Neuronal stem cell (in vitro differentiated cells): ENCODE results near the gene KRT75.

Experiments used
- DNase-seq: peaks from one replicate; pipeline ENCODE4 v3.0.0-alpha.2; 2013; ENCODE audit warnings: low spot score
- H2AFZ ChIP-seq: one replicate; pipeline ENCODE4 v1.6.1; 2013; ENCODE audit warnings: mild to moderate bottlenecking, low read length, inconsistent platforms
- H2AK5ac ChIP-seq: 2 replicates; pipeline ENCODE4 v1.6.1; 2013; ENCODE audit warnings: low read depth, mild to moderate bottlenecking, inconsistent platforms, low read length, moderate library complexity, mixed read lengths
- H2BK120ac ChIP-seq: 2 replicates; pipeline ENCODE4 v1.6.1; 2013; ENCODE audit warnings: low read depth, mild to moderate bottlenecking, inconsistent platforms, low read length, moderate library complexity, mixed read lengths
- H2BK12ac ChIP-seq: one replicate; pipeline ENCODE4 v1.6.1; 2013; ENCODE audit warnings: low read length, inconsistent platforms
- H2BK15ac ChIP-seq: 2 replicates; pipeline ENCODE4 v1.6.1; 2013; ENCODE audit warnings: mild to moderate bottlenecking, low read length, inconsistent platforms, mixed read lengths
- H2BK5ac ChIP-seq: one replicate; pipeline ENCODE4 v1.6.1; 2013; ENCODE audit warnings: inconsistent platforms, mild to moderate bottlenecking, low read length, moderate library complexity
- H3K14ac ChIP-seq: one replicate; pipeline ENCODE4 v1.6.1; 2013; ENCODE audit warnings: low read length, inconsistent platforms
- H3K18ac ChIP-seq: 2 replicates; pipeline ENCODE4 v1.6.1; 2013; ENCODE audit warnings: low read length, inconsistent platforms
- H3K23ac ChIP-seq: 2 replicates; pipeline ENCODE4 v1.6.1; 2013; ENCODE audit warnings: low read depth, mild to moderate bottlenecking, mixed read lengths, low read length, inconsistent platforms; ENCODE audit not compliant: poor library complexity
- H3K27ac ChIP-seq: replicated peaks from 3 replicates; pipeline ENCODE4 v1.5.1; 2013; ENCODE audit warnings: low read length, inconsistent platforms
- H3K27me3 ChIP-seq, 3 experiments: 2 replicates each; pipeline ENCODE4 v1.6.1; 2013; ENCODE audit warnings: low read length in 3 of 3, mild to moderate bottlenecking in 2 of 3, inconsistent platforms in 1 of 3, low read depth in 1 of 3, mixed read lengths in 1 of 3, moderate library complexity in 1 of 3; ENCODE audit not compliant: control insufficient read depth in 3 of 3, insufficient read depth in 3 of 3
- H3K36me3 ChIP-seq, 2 donors: replicated peaks in 1 of 2; 2 replicates each; pipeline ENCODE4 v1.6.1; 2013; ENCODE audit warnings: low read length in 2 of 2; ENCODE audit not compliant: control insufficient read depth in 2 of 2, insufficient read depth in 2 of 2
- H3K4ac ChIP-seq: 2 replicates; pipeline ENCODE4 v1.6.1; 2013; ENCODE audit warnings: inconsistent platforms, mild to moderate bottlenecking, low read length, moderate library complexity
- H3K4me1 ChIP-seq, 2 donors: 1 replicate in 1 of 2; 2 replicates in 1 of 2; pipeline ENCODE4 v1.6.1; 2013; ENCODE audit warnings: low read length in 2 of 2, low read depth in 1 of 2; ENCODE audit not compliant: control insufficient read depth in 2 of 2, insufficient read depth in 1 of 2
- H3K4me2 ChIP-seq: one replicate; pipeline ENCODE4 v1.6.1; 2013; ENCODE audit warnings: mild to moderate bottlenecking, low read length, inconsistent platforms; ENCODE audit not compliant: insufficient read depth, poor library complexity, severe bottlenecking
- H3K4me3 ChIP-seq, 2 donors: 2 replicates each; pipeline ENCODE4 v1.5.1; 2013; ENCODE audit warnings: low read length in 2 of 2, mild to moderate bottlenecking in 2 of 2, inconsistent platforms in 1 of 2, moderate library complexity in 1 of 2
- H3K79me1 ChIP-seq: one replicate; pipeline ENCODE4 v1.6.1; 2013; ENCODE audit warnings: low read depth, mild to moderate bottlenecking, inconsistent platforms, low read length, moderate library complexity
- H3K9ac ChIP-seq: one replicate; pipeline ENCODE4 v1.6.1; 2013; ENCODE audit warnings: mild to moderate bottlenecking, low read depth, low read length, inconsistent platforms; ENCODE audit not compliant: poor library complexity
- H3K9me3 ChIP-seq, 2 donors: replicated peaks in 1 of 2; 2 replicates each; pipeline versions ENCODE3 to v1.6.1; 2013; ENCODE audit warnings: low read length in 2 of 2, mild to moderate bottlenecking in 2 of 2, inconsistent platforms in 1 of 2, low read depth in 1 of 2, mixed read lengths in 1 of 2, moderate library complexity in 1 of 2; ENCODE audit not compliant: control insufficient read depth in 2 of 2, insufficient read depth in 1 of 2
- H4K8ac ChIP-seq: one replicate; pipeline ENCODE4 v1.6.1; 2013; ENCODE audit warnings: low read depth, mild to moderate bottlenecking, inconsistent platforms, low read length, moderate library complexity
- H4K91ac ChIP-seq: one replicate; pipeline ENCODE4 v1.6.1; 2013; ENCODE audit warnings: low read length, low read depth, mild to moderate bottlenecking, inconsistent platforms; ENCODE audit not compliant: poor library complexity
- WGBS, 2 donors: extraction: QIAGEN DNeasy Blood & Tissue Kit; methylation state at CpG; one replicate each; pipeline ENCODE4 v1.1.7; 2013; ENCODE audit warnings: missing lambda C conversion rate in 2 of 2, mixed read lengths in 1 of 2; ENCODE audit not compliant: insufficient read length in 2 of 2, insufficient replicate concordance in 1 of 2; ENCODE audit errors: extremely low coverage in 2 of 2; 5-methylcytosine and 5-hydroxymethylcytosine counted together

The KRT75 gene

GRCh38 chr12:52458861-52459260 is 24.7 kb upstream of the KRT75 start:
- Histone ChIP-seq H3K18ac (no peak overlapping the region), H3K4me1 (peaks cover 0 to 2% of the 10 kb centered on the region in 2 donors), H3K4ac (no peak overlapping the region), H3K27ac (no peak overlapping the region), H4K8ac (no peak overlapping the region), H3K23ac (no peak overlapping the region), H2BK12ac (no peak overlapping the region), H3K9ac (no peak overlapping the region), H2AFZ (no peak overlapping the region), H2BK5ac (no peak overlapping the region), H3K36me3 (no peaks in the 10 kb centered on the region), H3K27me3 (no peaks in the 10 kb centered on the region), H3K14ac (no peak overlapping the region), H3K9me3 (no peaks in the 10 kb centered on the region), H3K79me1 (no peaks in the 10 kb centered on the region), H3K4me3 (no peak overlapping the region), H2BK120ac (no peak overlapping the region), H4K91ac (no peak overlapping the region), H3K4me2 (no peak overlapping the region), H2BK15ac (no peak overlapping the region), H2AK5ac (no peak overlapping the region)
- DNase-seq, result no peak
- no CpG with 5 or more reads among the region's 5 CpGs for WGBS, 2 donors

GRCh38 chr12:52455821-52456220 is 21.6 kb upstream of the KRT75 start:
- no CpG with 5 or more reads among the region's 1 CpG for WGBS, 2 donors
- no peak overlapping the region for H3K14ac ChIP-seq

GRCh38 chr12:52454411-52455201 is 20.4 kb upstream of the KRT75 start:
- Histone ChIP-seq H2AFZ (no peak overlapping the region), H2BK5ac (no peak overlapping the region), H2BK120ac (no peak overlapping the region)

More at GRCh38 chr12:52455821-52456220, 21.6 kb upstream of the KRT75 start:
- H3K9me3 ChIP-seq, result no peaks in the 10 kb centered on the region
- no peak overlapping the region for H3K4me2 ChIP-seq
- no peak overlapping the region for H4K91ac ChIP-seq
- H3K79me1 ChIP-seq, result no peaks in the 10 kb centered on the region
- H2AFZ ChIP-seq, result no peak overlapping the region
- H2BK120ac ChIP-seq, result no peak overlapping the region
- peaks cover 0 to 3% (median 0%) of the 10 kb centered on the region in 3 experiments for H3K27me3 ChIP-seq
- H3K27ac ChIP-seq, result no peak overlapping the region
- no peak overlapping the region for H2BK15ac ChIP-seq
- no peak overlapping the region for H3K23ac ChIP-seq
- H2AK5ac ChIP-seq, result no peak overlapping the region
- H3K4me3 ChIP-seq, result no peak overlapping the region
- no peaks in the 10 kb centered on the region for H3K36me3 ChIP-seq
- DNase-seq, result no peak
- H3K18ac ChIP-seq, result no peak overlapping the region
- no peak overlapping the region for H3K9ac ChIP-seq
- no peak overlapping the region for H3K4ac ChIP-seq
- H3K4me1 ChIP-seq, result peaks cover 0 to 2% of the 10 kb centered on the region in 2 donors
- no peak overlapping the region for H2BK5ac ChIP-seq
- H2BK12ac ChIP-seq, result no peak overlapping the region
- H4K8ac ChIP-seq, result no peak overlapping the region

GRCh38 chr12:52452101-52452500 is 17.9 kb upstream of the KRT75 start, which contains the start of gene KRT6B:
KRT6B (minus strand) TSS chr12:52452146; CDS start chr12:52452078, 68 bp downstream.
- Histone ChIP-seq H3K14ac (no peak within 1 kb of the TSS), H3K18ac (no peak within 1 kb of the TSS), H3K27ac (no peak within 1 kb of the TSS), H4K91ac (no peak within 1 kb of the TSS), H3K4ac (no peak within 1 kb of the TSS), H3K4me3 (no peak within 1 kb of the TSS), H3K9me3 (no peaks in the 10 kb centered on the region), H3K4me1 (peaks cover 0 to 2% of the 10 kb centered on the region in 2 donors), H3K79me1 (no peaks in the 10 kb centered on the region), H4K8ac (no peak within 1 kb of the TSS), H2BK5ac (no peak within 1 kb of the TSS), H3K36me3 (no peaks in the 10 kb centered on the region), H3K27me3 (peaks cover 0 to 3% (median 0%) of the 10 kb centered on the region in 3 experiments), H2AFZ (no peak within 1 kb of the TSS), H3K23ac (no peak within 1 kb of the TSS), H2BK120ac (no peak within 1 kb of the TSS), H2AK5ac (no peak within 1 kb of the TSS), H2BK15ac (no peak within 1 kb of the TSS), H2BK12ac (no peak within 1 kb of the TSS), H3K9ac (no peak within 1 kb of the TSS), H3K4me2 (no peak within 1 kb of the TSS)
- WGBS, 2 donors, result no CpG with 5 or more reads among the region's 6 CpGs
- DNase-seq, result no peak

More at GRCh38 chr12:52454411-52455201, 20.4 kb upstream of the KRT75 start:
- Histone ChIP-seq H3K4me2 (no peak overlapping the region), H3K27me3 (peaks cover 0 to 3% (median 0%) of the 10 kb centered on the region in 3 experiments), H3K14ac (no peak overlapping the region), H3K79me1 (no peaks in the 10 kb centered on the region), H3K36me3 (no peaks in the 10 kb centered on the region), H3K4me3 (no peak overlapping the region), H3K4me1 (peaks cover 0 to 2% of the 10 kb centered on the region in 2 donors), H2AK5ac (no peak overlapping the region), H3K4ac (no peak overlapping the region), H3K23ac (no peak overlapping the region), H3K9me3 (no peaks in the 10 kb centered on the region), H3K9ac (no peak overlapping the region), H2BK15ac (no peak overlapping the region), H2BK12ac (no peak overlapping the region), H3K27ac (no peak overlapping the region), H4K91ac (no peak overlapping the region), H4K8ac (no peak overlapping the region), H3K18ac (no peak overlapping the region)
- WGBS, 2 donors, result no CpG with 5 or more reads among the region's 3 CpGs
- no peak for DNase-seq
